RWPE1 (cell line): ENCODE data around the gene ABCA13.

Experiments used
- CTCF ChIA-PET: fragments of 350-600 bp; sonication (Branson Sonifier 250); formaldehyde crosslinking; extraction: SDS; loops from one replicate; lab custom pipeline; 2021; lab: Yijun Ruan, JAX
- POLR2A ChIA-PET: fragments of 400-600 bp; formaldehyde crosslinking; extraction: SDS; loops from one replicate; lab custom pipeline; 2020; ENCODE audit warnings: antibody characterized with exemption; ENCODE audit not compliant: low non-redundant PET; lab: Yijun Ruan, JAX
- DNase-seq: peaks from one replicate; pipeline ENCODE4 v3.0.0; 2012; ENCODE audit warnings: low spot score
- H3K27ac ChIP-seq: fragments of 450-650 bp; 2 replicates; pipeline ENCODE4 v1.5.1; 2017
- CTCF ChIP-seq: fragments of 450-650 bp; conservative IDR thresholded peaks from 2 replicates; pipeline ENCODE4 v1.5.1; 2017; ENCODE audit warnings: low read depth, mild to moderate bottlenecking

ABCA13 gene

DNA sequence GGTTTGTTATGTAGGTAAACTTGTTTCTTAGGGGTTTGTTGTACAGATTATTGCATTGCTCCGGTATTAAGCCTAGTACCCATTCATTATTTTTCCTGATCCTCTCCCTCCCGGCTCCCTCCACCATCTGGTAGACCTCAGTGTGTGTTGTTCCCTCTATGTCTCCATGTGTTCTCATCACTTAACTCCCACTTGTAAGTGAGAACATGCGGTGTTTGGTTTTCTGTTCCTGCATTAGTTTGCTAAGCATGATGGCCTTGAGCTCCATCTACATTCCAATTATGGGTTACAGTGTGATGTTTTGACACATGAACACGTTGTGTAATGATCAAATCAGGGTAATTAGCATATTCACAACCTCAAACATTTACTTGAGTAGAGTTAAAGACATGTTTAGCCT lies 237.5 kb downstream of the ABCA13 start:
- H3K27ac ChIP-seq, result no peak overlapping the region
- TF ChIP-seq CTCF, result no peak
- CTCF ChIA-PET, result no interaction called here
- no peak for DNase-seq
- POLR2A ChIA-PET, result no interaction called here

- ChIA-PET POLR2A (no interaction called here), CTCF (no interaction called here)
- DNase-seq, result no peak
- TF ChIP-seq CTCF, result no peak
- no peak overlapping the region for H3K27ac ChIP-seq
These were observed 240.4 kb downstream of the ABCA13 start for GRCh38 chr7:48411619-48412018.

GRCh38 chr7:48414011-48414732 lies 242.9 kb downstream of the ABCA13 start:
- DNase-seq, result no peak
- ChIA-PET CTCF (no interaction called here), POLR2A (interaction anchor here (0.5 kb wide), 1 partner anchor 1222 kb away, joined by 3 read pairs; no protein-coding TSS in a partner anchor)
- no peak overlapping the region for H3K27ac ChIP-seq
- TF ChIP-seq CTCF, result no peak

DNA sequence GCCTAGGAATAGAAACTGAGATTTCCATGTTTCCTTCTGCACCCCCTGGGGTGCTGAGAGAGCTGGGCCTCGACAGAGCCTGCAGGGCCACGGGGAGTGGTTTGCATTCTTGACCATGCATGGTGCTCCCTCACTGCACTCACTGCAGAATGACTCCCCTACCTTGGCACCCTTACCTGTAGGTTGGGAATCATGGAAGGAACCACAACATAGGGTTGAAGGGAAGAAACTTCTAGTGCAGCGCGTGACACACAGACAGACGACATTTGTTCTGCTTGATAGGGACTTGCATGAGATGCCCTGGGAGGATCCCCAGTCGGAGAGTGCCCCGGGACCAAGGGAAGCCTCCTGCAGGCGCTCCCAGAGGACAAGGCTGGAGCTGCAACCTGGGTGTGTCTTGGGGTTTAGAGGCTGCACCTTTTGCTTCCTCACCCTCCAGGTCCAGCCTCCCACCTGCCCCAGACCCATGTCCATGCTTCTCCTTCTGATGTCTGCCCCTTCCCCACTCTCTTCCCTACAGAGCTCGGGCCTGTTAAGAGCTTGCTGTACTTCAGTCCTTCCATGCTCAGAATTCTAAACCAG lies 245.2 kb downstream of the ABCA13 start:
- DNase-seq, result no peak
- H3K27ac ChIP-seq, result no peak overlapping the region
- ChIA-PET CTCF (interaction anchor here (0.7 kb wide), 1 partner anchor 58 kb away, joined by 5 read pairs; no protein-coding TSS in a partner anchor), POLR2A (no interaction called here)
- TF ChIP-seq CTCF, result no peak

DNA sequence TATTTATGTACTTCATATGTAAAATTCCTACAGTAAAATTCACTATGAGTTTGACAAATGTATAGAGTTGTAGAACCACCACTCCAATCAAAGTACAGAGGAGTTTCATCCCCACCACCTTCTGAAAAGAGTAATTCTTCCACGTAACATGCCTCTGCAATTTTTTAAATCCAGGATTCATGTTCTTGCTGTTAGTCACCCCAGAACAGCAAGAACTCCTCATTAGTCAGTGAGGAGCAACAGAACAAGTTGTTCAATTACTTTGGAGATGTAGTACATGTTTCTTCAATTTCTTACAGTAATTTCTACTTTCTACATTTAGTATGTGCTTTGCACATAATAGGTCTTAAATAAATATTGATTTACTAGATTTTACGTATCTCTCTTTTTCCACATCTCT lies 248.1 kb downstream of the ABCA13 start:
- TF ChIP-seq CTCF, result no peak
- no peak overlapping the region for H3K27ac ChIP-seq
- POLR2A ChIA-PET, result no interaction called here
- no peak for DNase-seq
- CTCF ChIA-PET, result no interaction called here

DNA sequence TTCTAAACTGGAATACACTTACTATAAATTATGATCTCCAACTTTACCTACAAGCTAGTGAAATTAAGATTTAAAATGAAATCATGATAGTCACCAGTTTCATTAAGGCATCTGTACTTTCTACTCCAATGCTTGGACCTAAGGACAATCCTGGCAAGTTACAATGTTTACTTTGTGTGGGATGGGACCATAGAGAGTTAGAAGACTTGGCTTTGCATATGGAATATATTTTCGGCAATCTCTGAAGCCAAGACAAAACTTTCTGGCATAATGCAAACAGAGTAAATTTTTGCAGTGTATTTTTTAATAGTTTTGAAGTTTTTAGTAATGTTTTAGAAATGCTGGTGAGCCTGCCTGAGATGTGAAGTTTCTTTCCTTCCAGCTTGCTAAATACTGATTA lies 248.9 kb downstream of the ABCA13 start:
- CTCF ChIA-PET, result interaction anchor here (0.7 kb wide), 1 partner anchor 19 kb away, joined by 3 read pairs; no protein-coding TSS in a partner anchor
- H3K27ac ChIP-seq, result no peak overlapping the region
- no peak for TF ChIP-seq CTCF
- POLR2A ChIA-PET, result no interaction called here
- no peak for DNase-seq
